NCI-H524 (cell line): ENCODE results near the gene TBCA.

ENCODE experiments used
- DNase-seq, 2 experiments: peaks; one replicate each; lab custom pipeline; 2025; lab: John Stamatoyannopoulos, UW

Gene TBCA

GRCh38 chr5:77642738-77643653 lies 133.1 kb downstream of the TBCA start:
- peak in 1 of 2 experiments; percentile 47 for DNase-seq

GRCh38 chr5:77641963-77642737 lies 134.0 kb downstream of the TBCA start:
- no peak for DNase-seq

GRCh38 chr5:77641397-77641943 lies 134.7 kb downstream of the TBCA start:
- no peak for DNase-seq
